Cortex of kidney (tissue), 1 donor: ENCODE results near the gene STAB2.

ENCODE experiments used
- DNase-seq: peaks from one replicate; lab custom pipeline; 2025; lab: John Stamatoyannopoulos, UW

STAB2 gene

DNA sequence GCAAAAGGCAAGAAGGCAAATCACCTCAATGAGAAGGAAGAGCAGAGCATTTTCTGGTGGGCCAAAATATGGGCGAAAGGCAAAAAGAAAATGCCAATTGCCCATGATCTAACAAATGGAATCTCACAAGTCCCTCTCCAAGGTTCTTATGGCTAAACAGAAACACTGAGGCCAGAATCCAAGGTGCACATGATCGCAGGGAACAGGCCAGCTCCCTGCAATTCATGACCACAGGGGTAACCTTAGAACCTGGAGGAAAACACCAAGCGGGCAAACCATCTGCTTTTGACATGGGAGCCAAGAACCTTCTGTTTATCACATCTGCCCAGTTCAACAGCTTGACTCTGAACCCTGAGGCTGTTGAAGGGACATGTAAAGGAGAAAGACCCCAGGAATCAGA, 193.9 kb downstream of the STAB2 start:
- no peak for DNase-seq

- no peak for DNase-seq
Measured at GRCh38 chr12:103782399-103782798, 195.3 kb downstream of the STAB2 start.

- no peak for DNase-seq
Measured at GRCh38 chr12:103783744-103784664, 196.9 kb downstream of the STAB2 start.

DNA sequence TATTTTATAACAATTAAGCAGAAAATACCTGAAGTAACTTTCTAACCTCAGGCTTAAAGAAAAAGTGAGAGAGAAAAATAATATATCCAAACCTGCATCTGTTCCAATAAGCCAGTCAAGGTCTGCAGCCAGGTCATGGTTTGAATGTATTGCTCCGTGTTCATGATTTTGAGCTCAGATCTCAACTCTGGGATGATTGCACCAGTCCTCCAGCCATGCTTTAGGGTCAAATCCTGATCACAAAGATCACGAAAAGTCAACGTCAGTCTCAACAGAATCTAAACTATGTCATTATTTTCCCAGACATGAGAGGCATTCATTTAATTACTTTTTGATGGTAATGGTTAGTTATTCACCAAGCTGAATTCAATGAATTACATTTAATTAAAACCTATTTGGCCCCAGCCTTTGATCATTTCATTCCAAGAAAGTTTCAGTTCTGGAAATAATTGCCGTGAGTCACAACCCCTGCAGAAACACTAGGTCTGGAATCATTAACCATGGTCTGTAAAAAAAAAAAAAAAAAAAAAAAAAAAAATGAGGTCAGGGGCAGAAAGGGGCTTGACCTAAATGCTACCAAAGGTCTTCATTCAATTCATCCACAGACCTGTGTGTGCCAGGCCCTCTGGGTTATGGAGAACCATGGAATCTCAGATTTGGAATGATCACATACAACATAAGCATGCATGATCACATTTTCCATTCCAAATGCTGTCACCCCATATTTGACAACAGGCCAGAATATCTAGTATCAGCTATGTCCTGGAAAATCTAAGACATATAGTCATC, 198.4 kb downstream of the STAB2 start:
- DNase-seq = no peak

DNA sequence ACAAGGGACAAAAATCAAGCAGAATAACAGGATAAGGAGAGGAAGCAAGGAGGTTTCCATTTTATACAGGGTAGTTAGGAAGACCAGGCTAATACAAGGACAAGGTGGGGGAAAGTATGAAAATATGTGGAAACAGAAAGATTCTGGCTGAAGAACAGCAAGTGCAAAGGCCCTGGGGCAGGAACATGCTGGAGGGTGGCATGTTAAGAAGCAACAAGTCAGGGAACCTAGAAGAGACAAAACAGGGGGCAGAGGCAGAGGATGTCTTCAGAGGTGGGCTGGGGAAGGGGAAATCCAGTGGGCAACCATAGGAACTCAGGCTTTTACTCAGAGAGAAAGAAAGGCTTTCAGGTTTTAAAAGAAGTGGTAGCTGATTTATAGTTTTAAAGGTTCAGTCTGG, 199.1 kb downstream of the STAB2 start:
- no peak for DNase-seq

GRCh38 chr12:103791350-103791920, 204.4 kb downstream of the STAB2 start:
- DNase-seq = no peak

DNA sequence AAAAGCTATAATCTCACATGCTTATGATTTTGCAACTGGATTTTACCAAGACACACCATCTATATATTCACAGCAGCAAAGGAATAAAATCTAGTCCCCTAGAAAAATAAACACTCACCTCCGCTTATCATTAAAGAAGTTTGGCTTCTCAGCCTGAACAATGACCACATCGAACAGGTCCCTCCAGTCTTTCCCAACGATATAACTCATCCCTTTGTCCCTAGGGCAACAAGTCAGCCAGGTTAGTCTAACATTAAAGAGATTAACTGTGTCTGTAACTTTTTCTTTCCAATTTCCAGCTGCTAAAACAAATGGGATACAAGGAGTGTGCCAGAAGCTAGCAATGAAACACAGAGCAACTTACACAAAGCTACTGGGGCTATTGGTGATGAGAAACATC, 206.0 kb downstream of the STAB2 start:
- DNase-seq = no peak

DNA sequence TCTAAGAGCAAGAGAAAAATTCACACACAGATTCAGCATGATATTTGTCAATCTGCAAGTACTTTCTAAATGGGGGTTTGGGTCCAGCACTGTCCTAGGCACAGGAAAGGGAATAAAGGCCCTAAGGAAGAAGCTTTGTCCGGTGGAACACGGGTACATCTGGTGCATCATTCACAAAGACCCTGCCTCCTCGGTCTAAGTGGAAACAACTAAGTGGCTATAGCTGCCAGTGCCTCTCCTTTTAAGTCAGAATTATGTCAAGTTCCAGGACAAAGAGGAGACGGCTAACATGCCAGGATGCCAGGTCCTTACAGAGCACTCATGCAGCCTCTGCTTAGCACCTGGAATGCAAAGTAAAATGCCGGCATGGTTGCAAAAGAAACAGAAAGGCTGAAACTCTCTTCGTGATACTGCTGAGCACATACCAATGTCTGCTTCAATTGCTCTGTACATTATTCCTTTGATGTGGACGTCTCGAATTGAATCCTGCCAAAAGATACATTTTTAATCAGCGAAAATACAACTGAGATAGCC, 206.5 kb downstream of the STAB2 start:
- no peak for DNase-seq

GRCh38 chr12:103794309-103795213, 207.5 kb downstream of the STAB2 start:
- no peak for DNase-seq

DNA sequence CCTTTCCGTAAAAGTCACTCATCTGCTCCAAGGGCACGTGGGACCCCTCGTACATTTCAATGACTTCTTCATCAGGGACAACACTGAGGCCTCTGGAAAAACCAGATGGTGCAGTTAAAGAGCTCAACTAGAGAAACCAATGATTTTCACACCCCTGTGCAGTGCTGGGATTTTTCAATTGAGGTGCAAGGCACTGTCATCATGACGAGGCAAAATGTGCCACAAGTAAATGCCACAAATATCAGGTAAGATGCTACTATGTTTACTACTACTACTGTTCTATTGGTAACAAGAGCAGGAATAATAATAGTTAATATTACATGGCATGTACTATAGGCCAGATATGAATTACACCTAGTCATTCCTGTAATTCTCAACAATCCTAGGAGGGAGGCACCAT, 211.5 kb downstream of the STAB2 start:
- no peak for DNase-seq

- no peak for DNase-seq
Measured at GRCh38 chr12:103799504-103799856, 212.4 kb downstream of the STAB2 start.

GRCh38 chr12:103799857-103800771, 213.0 kb downstream of the STAB2 start:
- no peak for DNase-seq

DNA sequence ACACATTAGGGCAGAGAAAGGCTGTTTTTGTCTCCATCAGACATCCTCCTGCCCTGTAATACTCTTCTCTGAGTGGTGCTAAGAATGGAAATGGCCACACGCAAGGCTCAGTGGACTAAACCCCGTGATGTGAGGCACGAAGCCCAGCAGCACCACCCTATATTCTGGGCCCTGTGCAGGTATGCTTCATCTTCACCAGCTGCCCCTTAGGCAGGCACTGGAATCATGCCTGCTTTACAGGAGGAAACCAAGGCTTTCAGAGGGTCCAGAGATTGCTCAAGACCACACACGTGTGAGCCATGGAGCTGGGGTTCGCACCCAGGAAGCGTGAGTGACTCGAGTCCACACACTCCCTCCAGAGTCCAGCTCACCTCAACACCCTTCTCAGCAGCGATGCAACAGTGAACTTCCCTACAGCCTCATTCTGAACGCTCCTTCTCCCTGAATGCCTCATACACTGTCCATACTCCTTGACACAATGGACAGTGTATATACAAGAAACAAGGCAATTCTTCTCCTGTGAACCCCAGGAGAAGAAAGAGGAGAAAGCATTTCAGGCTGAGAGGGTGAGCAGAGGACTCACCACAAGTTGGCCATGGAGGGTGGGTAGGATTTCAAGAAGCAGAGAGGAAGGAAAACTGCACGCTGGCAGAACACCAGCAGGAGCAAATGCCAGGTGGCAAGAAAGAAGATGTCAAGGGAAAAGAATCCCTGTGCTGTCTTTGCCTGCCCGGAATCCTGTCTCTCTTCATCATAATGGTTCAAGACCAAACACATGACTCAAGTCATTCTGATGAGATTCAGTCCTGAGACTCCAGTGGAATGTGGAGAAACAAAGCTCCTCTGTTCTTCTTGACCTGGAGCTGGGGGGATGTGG, 214.9 kb downstream of the STAB2 start:
- no peak for DNase-seq

GRCh38 chr12:103802586-103802886, 215.5 kb downstream of the STAB2 start:
- no peak for DNase-seq

GRCh38 chr12:103803847-103804246, 216.8 kb downstream of the STAB2 start:
- DNase-seq = no peak

DNA sequence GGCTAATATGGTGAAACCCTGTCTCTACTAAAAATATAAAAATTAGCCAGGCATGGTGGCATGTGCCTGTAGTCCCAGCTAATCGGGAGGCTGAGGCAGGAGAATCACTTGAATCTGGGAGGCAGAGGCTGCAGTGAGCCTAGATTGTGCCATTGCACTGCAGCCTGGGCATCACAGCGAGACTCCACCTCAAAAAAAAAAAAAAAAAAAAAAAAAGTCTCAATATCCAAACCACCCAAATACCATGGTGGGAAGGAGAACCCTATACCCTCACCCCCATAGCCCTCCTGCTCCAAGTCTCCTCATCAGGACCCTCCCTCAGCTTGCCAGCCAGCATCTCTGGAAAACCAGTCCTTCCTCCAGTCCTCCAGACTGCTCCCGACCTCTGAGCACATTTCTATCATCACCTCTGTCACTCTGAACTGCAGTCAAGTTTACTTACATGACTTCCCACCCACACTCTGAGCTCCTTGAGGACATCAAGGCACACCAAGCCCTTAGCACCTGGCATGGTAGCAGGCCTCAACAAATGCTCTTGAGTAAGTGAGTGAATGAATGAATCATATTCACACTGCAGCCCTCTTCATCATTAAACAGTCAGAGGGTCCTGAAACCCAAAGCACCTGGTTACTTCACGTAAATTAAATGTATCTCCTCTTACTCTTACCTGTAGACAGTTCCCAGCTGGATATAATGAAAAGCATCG, 218.7 kb downstream of the STAB2 start:
- DNase-seq = no peak

GRCh38 chr12:103806803-103807202, 219.7 kb downstream of the STAB2 start:
- DNase-seq = no peak

- no peak for DNase-seq
Measured at GRCh38 chr12:103807561-103808238, 220.6 kb downstream of the STAB2 start.
